Transverse colon (tissue), 4 donors: ENCODE data around the gene XYLT1.
"Not testable (repeated sequence)": the region's sequence is repeated elsewhere in the genome, so short reads cannot be mapped to it uniquely, and the experiment has no call there.

Experiments used
- EP300 ChIP-seq: sonication (generic); formaldehyde crosslinking; IDR thresholded peaks from one replicate; pipeline ENCODE4 v1.6.1; 2017; ENCODE audit warnings: antibody characterized with exemption, low read depth
- POLR2AphosphoS5 ChIP-seq, 3 donors: sonication (generic); formaldehyde crosslinking; IDR thresholded peaks; one replicate each; pipeline ENCODE4 v1.6.1; 2016; ENCODE audit warnings: antibody characterized with exemption in 3 of 3
- TF ChIP-seq, protein P1 (sequence below), 5 experiments: fragments of 200-600 bp in 3 of 5; fragments of 450-650 bp in 2 of 5; sonication (generic) in 3 of 5; IDR thresholded peaks; 1 replicate in 2 of 5; 2 replicates in 3 of 5; pipeline ENCODE4 v1.5.1; 2016 to 2017; ENCODE audit warnings: antibody characterized with exemption in 5 of 5, inconsistent platforms in 3 of 5, mild to moderate bottlenecking in 2 of 5, moderate library complexity in 1 of 5

DNA sequence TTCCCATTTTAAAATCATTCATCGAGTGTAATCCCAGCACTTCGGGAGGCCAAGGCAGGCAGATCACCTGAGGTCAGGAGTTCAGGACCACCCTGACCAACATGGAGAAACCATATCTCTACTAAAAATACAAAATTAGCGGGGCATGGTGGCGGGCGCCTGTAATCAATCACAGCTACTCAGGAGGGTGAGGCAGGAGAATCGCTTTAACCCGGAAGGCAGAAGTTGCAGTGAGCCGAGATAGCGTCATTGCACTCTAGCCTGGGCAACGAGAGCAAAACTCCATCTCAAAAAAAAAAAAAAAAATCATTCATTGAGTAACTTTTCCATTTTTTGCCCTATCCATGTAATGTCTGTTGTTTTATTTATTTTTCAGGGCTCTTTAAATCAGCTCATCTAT lies 135.4 kb downstream of the XYLT1 start:
- TF ChIP-seq POLR2AphosphoS5 (IDR thresholded peaks at IDR 0.05); EP300: not testable (repeated sequence)
- TF ChIP-seq, protein P1, sequence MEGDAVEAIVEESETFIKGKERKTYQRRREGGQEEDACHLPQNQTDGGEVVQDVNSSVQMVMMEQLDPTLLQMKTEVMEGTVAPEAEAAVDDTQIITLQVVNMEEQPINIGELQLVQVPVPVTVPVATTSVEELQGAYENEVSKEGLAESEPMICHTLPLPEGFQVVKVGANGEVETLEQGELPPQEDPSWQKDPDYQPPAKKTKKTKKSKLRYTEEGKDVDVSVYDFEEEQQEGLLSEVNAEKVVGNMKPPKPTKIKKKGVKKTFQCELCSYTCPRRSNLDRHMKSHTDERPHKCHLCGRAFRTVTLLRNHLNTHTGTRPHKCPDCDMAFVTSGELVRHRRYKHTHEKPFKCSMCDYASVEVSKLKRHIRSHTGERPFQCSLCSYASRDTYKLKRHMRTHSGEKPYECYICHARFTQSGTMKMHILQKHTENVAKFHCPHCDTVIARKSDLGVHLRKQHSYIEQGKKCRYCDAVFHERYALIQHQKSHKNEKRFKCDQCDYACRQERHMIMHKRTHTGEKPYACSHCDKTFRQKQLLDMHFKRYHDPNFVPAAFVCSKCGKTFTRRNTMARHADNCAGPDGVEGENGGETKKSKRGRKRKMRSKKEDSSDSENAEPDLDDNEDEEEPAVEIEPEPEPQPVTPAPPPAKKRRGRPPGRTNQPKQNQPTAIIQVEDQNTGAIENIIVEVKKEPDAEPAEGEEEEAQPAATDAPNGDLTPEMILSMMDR (IDR thresholded peaks at IDR 0.05), result not testable (repeated sequence)
